LoVo (cell line): ENCODE results near the gene MAST4.

Experiments
- DNase-seq: peaks from one replicate; pipeline ENCODE4 v3.0.0-alpha.2; 2016; ENCODE audit warnings: low spot score

Gene MAST4

DNA sequence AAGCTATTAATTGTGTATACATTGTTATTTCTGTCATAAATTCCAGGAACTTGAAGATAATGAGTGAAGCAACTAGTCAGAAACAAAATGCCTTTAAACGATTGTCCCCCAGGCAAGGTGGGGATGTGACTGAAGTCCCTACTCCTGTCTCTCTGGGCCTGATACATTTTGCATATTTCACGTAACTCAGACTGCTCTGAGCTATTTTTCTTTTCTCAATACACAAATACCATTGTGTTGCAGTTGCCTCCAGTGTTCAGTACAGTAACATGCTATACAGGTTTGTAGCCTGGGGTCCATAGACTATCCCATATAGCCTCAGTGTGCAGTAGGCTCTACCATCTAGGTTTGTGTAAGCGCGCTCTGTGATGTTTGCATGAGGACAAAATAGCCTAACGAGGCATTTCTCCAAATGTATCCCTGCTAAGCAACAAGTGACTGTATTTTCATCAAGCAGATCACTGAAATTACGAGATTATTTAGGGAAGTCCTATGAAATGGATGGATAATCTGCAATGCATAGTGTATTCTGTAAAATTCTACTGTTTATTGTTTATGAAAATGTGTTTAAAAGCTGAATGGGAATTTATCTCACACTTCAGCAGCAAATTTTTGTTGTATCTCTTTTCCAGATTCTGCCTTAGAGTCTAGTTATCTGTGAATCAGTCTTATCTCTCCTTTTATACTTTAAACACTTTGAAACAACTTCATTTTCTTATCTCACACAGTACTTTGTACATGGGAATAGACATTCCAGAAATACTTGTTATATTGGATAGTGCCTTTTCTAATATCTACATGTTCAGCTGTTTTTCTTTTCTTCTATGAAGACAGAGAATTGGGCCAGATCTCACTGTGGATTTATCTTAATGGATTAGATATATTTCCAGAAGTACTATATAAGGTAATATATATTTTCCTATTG lies 449.9 kb downstream of the MAST4 start:
- no peak for DNase-seq

DNA sequence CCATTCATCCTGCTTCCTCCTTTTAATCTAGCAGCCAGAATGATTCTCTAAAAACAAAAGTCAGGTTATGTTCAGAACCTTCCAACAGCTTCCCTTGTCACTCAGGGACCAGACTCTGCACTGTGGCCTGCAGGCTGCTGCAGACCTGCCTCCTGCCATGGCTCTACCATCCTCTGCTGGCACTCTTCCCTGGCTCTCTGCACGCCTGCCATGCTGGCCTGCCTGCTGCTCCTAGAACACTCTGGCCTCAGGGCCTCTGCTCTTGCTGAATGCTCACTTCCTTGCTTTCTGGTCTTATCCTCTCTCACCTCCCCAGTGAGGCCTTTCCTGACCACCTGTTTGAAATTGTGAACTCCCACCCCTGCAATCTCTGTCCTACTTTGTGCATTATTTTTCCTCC lies 451.0 kb downstream of the MAST4 start:
- DNase-seq: no peak

DNA sequence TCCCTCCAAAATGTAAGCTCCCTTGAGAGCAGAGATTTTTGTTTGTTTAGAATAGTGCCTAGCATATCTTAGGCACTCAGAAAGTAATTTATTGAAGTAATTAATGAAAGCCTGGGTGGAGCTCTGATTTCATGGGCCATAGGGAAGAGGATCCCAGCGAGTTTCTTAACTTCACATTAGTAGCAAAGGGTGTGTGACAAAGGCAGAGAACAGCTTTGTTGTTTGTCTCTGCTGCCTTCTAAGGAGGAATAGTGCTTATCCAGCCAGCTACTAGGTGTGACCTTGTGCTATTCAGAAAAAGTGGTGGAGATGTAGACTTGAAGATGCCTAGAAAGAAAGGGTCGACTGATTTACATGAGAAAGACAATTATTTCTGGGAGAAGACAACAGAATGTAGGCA lies 451.4 kb downstream of the MAST4 start:
- DNase-seq: no peak

DNA sequence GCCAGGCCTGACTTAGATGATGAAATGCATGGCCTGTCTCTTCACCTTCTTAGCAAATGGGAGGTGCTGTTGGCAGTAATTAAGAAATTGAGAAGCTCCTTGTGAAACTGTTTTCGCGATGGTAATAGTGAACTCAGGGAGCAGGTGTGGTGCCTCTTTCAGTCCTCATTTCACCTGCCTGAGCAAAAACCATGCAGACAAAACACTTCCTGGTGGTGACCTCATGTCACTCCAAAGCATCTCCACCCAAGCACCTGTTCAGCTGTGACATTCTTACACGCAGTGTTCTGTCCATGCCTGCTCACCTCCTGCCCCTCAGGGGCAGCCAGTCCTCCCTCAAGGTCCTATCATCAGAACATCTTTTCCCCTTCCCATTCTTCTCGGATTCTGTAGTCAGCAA lies 453.9 kb downstream of the MAST4 start:
- DNase-seq: peak; percentile 12

DNA sequence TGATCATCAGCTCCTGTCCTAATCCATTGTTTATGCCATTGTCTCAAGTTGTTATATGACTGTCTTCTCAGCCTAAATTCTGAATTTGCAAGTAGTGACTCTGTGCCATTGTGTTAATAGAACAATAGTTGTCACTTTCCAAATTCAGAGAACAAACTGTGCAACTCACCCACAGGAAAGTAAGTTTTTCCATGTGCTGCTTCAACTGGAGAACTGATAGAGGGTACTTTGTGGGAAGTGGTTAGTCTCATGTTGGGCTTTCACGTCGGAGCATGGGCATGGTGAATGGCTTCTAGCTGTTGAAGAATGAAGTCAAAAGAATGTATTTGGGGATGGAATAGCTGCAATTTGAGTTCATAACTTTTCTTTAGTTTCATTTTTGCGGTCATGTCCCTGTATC lies 454.4 kb downstream of the MAST4 start:
- DNase-seq: no peak

DNA sequence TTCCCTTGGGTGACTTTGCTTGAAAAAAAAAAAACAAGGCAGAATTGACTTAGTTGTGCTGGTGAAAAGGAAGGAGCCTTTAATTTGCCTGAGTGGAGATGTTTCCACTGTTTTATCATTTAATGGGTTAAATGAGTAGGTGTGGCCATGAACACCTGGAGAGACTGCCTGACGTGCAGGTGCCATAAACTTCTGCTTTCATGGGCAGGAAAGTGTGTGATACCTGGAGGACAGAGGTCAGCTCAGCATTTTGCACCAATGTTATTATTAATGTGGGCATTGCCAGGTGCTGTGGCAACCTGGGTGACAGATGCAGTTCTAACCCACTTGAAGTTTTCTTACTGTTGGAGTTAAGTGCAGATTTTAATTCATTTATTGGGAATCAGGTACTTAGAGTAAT lies 455.0 kb downstream of the MAST4 start:
- peak; percentile 59 for DNase-seq

DNA sequence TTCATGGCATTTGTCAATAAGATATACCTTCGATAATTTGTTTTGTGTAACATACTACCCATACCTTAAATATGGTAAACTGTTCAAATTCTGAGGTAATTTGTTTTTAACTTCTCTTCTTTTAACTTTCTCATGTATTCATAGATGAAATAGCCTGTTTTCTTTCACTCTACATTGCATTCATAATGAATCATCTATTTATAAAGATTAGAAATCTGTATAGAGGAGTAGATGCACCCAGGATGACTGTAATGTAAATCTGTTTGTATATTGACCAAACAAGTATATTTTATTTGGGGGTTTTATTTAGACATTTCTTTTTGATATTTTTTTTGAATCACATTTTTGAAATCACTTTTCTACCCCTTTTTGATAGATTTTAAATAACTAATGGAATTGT lies 455.8 kb downstream of the MAST4 start:
- no peak for DNase-seq

DNA sequence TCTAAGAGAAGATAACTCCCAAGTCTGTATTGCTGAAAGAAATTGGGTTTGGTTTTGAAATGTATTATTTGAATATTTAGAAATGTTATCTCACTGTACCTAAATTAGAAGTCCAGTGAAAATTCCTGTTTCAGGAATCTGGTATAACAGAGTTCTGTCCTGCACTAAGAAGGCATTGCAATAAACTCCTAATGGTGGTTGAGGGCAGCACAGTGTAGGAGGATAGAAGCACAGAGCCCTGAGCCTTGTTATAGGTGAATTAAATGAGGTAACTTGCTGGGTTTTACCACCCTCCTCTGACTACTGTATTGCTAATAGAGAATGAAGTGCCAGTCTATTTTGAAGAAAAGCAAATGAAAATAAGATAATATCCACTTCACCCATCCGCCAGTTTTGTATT lies 457.0 kb downstream of the MAST4 start:
- no peak for DNase-seq

DNA sequence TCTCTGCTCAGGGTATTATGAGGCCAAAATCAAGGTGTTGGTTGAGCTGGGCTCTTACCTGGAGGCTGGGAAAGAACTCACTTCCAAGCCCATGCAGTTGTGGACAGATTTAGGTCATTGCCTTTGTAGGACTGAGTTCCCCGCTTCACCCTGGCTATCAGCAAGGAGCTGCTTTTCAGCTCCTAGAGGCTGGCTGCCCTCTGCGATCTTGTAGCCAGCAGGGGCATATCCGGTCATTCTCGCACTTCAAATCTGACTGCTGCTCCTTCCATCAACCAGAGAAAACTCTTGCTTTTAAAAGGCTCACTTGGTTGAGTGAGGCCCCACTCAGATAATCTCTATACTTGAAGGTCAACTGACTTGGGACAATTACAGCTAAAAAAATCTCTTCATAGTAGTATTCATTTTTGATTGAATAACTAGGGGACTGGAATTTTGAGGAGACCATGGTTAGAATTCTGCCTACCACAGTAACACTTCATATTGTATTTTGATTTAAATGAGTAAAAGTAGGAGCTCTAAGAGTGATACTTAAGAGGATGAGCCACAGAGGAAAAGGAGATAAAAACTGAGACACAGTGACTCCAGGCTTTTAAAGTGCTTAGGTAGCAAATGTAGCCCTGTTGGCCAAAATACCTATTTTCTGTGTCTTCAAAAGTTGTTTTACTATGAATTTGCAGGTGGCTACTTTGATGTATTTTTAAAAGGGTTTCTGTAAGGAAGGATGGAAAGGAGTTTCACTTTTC lies 463.0 kb downstream of the MAST4 start:
- DNase-seq: no peak

DNA sequence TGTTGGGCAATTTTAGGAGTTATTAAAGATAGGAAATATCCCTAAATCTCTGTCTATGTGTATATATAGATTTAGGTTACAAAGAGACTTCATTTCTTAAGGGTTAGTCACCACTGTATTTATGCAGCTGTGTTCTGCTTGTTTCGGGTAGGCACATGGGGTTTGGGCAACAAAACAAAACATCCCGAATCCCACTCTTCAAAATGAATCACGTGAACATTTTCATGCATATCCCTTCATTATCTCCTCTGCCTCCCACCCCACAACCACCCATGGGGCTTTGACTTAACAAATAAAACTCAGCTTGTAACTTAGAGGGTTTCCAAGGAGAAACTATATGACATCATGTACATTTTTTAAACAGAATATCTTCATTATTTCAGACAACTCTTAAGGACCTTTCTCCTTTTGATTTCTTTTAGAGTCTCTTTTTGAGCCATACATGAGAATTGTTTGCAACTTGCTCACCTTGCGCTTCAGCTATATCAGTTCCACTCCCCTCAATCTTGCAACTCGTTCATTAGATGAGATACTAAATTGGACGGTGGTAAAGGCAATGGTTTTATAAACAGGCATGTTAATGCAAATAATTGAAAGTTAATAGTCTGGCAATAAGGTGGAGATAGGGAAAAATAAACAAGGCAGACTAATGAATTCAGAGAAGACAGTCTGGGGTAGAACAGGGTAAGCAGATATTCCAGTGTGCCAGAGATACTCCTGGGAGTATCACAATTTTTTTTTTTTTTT lies 463.7 kb downstream of the MAST4 start:
- DNase-seq: no peak

DNA sequence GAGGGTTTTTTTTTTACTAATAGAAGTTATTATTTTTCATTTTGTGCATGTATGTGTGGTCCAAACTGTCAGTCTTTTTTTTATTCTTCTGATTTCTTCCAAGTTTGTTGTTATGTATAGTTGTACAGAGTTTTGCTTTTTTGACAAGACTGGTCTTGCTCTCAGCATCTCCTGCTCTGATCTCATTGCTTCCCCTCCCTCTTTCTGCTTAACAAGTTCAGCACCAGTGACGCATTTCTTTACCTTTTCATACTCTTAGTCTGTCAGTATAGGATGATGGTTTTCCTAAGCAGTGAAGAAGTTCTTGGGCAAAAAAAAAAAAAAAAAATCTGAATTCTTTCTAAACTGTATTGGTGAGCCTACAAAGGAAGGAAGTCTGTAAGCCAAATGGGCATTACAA lies 465.3 kb downstream of the MAST4 start:
- DNase-seq: no peak

DNA sequence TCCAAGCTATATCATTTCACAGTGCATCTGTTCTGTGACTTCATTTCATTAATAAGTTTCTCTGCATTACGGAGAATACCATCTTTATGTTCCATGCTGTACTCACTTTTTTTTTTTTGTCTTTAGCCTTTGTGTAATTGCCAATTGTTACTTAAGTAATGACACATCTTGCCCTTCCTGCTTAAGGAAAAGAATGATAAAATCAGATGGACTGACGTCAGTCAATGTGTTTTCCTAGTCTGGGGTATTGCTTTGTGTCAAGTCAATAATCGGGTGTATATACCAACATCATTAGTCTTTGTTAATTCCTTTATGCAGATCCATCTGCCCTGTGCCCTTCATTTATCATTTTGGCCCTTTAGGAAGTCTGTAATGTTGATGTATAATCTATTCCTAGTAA lies 466.9 kb downstream of the MAST4 start:
- no peak for DNase-seq

DNA sequence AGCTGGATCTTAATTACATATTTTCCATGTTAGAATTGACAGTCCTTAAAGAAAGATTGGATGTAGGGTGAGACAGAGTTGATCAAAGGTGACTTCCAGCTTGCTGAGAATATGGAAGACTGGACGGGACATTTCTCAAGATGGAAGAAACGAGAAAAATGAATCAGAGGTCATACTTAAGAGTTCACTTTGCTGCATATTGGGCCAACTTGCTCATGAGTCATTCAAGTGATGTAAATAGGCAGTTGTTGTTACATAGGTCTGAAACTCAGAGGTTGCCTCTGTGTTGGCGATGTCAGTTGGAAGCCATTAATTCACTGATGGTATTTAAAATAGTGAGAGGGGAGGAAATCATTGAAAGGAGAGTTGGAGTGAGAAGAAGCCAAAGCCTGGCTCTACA lies 467.6 kb downstream of the MAST4 start:
- no peak for DNase-seq

DNA sequence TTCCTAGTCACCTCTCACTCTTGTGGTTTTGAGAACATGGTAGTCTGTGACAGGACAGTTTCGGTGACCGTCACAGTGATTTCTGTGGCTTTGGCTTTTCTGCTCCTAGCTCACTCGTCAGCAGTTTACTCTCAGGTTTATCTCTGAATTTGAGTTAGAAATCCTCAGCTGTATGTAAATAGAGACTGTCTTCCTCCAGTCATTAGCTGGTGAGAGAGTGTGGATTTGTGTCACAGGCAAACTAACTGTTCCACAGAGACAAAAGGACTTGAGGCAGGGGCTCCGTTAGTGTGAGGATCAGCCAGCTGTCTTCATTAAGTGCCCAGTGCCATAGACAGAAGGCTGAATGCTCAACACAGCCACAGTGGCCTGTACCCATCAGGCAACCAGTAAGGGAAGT lies 469.0 kb downstream of the MAST4 start:
- no peak for DNase-seq

DNA sequence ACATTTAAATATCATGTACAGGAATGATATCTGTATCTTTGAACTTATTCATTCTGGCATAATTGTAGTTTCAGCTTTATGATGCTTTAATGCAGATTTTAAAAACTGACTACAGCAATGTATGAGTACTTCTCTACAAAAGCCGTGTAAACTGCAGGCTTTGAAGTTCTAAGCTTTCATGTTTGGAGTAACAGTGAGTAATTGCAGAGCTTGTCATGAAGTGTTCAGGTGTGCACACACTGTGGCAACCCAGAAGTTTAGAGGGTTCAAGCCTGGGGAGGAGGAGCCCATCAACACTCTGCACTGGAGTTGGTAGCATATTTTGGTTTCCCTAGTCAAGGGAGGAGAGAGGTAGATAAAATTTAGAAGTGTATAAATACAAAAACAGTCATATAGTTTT lies 469.5 kb downstream of the MAST4 start:
- DNase-seq: no peak

DNA sequence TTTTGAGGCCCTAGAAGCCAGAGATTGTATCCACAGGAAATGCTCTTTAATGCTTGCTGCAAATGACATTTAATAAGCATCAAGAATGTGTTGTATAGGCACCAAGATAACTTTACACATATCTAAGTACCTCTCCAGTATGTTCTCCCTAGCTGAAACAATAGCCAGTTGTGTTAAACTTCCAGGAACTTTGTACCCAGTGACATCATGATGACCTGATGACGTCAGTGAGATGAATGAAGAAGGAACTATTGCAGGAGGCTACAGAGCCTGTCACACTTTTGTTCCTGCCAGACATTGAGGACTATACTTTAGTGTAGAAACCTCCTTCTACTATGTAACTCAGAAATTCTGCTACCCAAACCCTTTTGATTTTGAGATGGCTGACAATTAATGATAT lies 470.6 kb downstream of the MAST4 start:
- DNase-seq: no peak

DNA sequence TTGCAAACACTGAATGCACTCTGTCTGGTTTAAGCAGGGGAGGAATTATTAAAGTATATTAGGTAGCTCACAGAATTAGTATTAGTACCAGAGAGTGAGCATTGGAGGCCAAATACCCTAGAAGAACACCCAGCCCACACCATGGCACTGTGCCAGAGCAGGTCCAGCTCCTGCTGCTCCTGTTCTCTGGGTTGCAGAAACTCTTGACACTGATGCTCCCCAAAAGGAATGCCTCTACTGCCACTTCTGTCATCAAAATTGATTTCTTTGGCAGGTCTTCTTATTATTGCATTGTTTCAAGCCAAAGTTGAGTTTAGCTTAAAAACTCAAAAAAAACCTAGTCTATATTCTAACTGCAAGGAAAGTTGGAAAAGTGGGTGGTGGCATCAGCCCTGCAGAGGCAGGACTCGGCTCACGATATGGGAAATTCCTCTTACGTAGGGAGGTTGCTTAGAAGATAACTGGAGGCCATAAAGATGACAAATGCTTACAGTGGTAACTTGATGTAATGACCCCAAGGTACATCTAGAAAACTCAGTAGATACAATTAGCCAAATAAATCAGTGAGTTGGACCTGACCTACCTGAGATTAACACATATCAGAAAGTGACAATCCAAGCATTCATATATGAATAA lies 477.0 kb downstream of the MAST4 start:
- no peak for DNase-seq

DNA sequence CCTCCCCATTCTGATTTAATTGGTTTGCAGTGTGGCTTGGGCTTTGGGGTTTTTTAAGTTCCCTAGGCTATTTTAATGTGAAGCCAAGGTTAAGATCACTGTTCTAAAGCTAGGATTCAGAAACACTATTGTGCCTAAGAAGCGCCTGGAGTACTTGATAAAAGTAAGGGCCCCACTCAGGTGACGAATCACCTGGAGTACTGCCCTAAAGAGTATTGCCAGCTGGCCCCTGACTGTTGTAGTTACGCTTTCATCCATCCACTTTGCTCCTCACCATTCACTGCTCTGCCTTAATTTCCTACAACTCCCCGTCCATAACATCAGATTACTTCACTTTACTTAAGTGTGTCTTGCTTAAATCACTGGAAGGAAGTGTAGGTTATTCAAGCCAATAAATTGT lies 481.1 kb downstream of the MAST4 start:
- no peak for DNase-seq

DNA sequence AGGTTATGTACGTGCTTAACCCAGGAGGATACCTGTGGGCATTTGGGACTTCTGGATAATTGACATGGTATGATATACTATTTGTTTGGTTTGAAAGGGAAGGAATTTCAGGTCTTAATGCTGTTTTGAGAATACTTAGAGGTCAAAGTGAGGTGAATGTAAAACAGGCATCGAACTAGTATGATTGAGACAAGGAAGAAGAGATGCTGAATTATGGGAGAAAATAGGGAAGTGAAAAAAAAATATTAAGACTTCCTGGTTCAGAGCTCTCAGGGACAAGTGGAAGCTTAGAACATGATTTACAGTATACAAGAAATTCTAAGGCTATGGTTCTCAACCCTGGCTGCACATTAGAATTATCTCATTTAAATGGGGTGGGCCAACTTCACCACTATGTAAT lies 485.1 kb downstream of the MAST4 start:
- DNase-seq: no peak

DNA sequence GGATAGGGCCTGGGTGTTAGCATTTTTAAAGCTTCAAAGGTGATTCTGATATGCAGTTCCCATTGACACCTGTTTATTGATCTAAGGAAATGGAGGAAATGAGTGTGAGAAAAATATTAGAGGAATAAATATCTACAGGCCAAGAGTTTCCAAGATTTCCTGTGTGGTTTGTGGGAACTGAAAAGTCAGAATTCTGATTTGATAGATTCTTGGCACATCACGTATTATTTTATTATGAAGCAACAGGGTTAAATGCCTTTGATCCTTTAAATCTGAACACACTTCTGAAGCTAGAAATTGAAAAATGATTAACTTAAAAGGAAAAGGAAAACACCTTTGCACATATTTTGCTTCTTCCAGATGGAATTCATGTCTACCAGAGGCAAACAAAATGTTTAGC lies 486.7 kb downstream of the MAST4 start:
- no peak for DNase-seq

DNA sequence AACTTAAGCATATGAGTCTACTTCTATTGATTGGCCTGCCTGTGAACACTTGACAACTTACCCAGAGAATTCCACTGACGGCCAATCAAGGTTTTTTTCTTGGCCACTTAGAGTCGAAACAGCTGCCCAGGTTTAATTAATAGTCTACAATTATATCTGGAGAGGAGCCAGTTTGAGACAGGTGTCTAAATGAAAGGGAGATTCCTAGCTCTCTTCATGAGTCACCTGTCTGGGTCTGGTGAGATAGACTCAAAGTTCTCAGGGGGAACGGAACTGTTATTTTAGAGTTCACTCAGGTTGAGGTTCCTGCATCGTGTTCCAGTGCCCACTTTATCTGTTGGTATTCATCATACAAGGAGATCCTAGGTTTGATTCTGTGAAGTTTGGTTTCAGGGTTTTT lies 489.4 kb downstream of the MAST4 start:
- no peak for DNase-seq

DNA sequence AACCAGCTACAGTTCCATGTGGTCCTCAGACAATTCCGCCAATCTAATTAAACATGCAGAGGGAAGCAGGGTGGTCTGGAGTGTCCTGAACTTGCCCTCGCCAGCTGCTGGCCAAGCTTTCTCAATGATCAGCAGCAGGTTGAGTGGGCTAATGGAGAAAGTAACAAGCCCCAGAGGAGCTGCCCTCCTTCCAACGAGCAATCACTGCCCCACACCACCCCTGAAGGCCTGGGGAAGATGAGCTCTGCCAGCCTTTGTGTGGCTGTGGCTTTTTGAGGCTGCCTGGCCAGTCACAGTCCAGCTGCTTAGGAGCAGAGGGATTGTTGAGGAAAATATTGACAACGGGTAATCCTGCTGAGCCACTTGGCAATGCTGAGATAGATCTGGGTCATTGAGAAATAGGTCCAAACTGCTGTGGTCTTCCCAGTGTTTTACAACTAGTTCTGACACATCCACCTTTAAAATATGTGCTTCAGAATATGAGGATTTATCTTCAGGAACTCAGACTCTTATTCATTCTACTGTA lies 493.1 kb downstream of the MAST4 start:
- no peak for DNase-seq
